Measurements from ENCODE around the gene C4A. TPM values are rescaled to one million over a fixed set of nuclear protein-coding genes. Genes with fewer than 3 reads are reported as not detected.
"Not testable (repeated sequence)": the region's sequence is repeated elsewhere in the genome, so short reads cannot be mapped to it uniquely, and the experiment has no call there.

Gene C4A
- total RNA-seq, 1 donor from 2014 or later = 26.2 TPM

- DNase-seq (ENCODE audit: low spot score) = not testable (repeated sequence)
These were observed 40.2 kb downstream of the C4A start for GRCh38 chr6:32022100-32022499.

- DNase-seq (ENCODE audit: low spot score) = not testable (repeated sequence)
These were observed 46.8 kb downstream of the C4A start for GRCh38 chr6:32028631-32029030.

- DNase-seq (ENCODE audit: low spot score) = not testable (repeated sequence)
These were observed 47.7 kb downstream of the C4A start for GRCh38 chr6:32029553-32029952.

DNA sequence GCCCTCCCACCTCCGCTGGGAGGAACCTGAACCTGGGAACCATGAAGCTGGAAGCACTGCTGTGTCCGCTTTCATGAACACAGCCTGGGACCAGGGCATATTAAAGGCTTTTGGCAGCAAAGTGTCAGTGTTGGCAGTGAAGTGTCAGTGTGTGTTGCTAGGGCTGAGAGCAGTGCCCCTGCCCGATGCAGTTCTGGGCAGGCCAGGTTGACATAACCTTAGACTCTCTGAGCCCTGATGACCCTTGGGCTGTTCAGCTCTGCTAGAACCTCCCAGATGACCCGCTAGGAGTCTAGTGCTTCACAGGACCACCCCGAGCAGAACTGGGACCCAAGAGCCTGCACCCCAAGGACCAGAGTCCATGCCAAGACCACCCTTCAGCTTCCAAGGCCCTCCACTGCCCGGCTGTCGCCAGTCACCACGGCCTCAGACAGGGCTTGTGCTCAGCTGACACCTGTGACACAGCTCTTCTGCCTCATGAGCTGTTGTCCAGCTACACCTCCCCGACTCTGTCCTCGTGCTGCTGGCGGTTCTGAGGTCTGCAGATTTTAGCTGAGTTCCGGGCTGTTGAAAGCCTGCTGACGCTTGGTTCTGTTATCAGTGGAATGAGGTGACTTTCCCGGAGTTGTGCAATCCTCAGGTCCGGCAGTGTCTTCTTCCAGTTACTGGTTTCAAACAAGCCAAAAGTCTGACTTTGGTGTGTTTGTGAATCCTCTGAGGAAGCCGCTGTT is 53.6 kb downstream of the C4A start:
- not testable (repeated sequence) for DNase-seq (ENCODE audit: low spot score)

GRCh38 chr6:32037136-32037535 is 55.3 kb downstream of the C4A start:
- not testable (repeated sequence) for DNase-seq (ENCODE audit: low spot score)

DNA sequence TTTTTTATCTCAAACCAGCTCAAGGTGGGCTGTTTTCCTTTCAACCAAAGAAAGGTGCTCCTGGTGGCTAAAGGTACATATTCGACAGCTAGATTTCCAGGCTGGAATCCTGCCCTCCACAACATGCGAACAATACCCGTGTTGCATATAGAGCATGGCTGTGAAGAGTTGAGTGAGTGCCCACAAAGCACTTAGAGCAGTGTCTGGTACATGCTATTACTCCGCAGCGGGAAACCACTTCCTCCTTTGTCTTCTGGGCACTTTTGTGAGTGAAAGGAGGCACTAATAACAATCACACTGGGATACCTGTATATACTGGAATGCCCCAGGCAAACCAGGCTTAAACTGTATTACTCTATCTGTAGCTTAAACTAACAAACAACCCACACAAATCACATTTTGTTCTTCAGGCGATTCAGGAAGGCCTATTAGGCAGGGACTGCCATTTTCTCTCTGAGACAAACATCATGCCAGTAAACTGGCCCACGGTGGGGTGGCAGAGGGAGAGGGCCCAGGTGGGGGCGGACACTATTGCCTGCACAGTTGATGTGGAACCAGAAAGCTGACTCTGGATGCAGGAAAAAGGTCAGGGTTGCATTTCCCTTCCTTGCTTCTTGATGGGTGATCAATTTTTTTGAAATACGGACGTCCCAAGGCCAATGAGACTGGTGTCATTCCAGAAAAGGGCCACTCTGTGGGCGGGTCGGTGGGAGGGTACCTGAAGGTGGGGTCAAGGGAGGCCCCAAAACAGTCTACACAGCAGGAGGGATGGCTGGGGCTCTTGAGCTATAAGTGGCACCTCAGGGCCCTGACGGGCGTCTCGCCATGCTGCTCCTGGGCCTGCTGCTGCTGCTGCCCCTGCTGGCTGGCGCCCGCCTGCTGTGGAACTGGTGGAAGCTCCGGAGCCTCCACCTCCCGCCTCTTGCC is 56.0 kb downstream of the C4A start, which contains the start of gene CYP21A2:
CYP21A2 (plus strand) TSS at position 818 of the 927 bp plus-strand sequence; CDS start at position 826, 8 bp downstream.
- not testable (repeated sequence) for DNase-seq (ENCODE audit: low spot score)

GRCh38 chr6:32038878-32039277 is 57.0 kb downstream of the C4A start:
- DNase-seq (ENCODE audit: low spot score) = not testable (repeated sequence)

DNA sequence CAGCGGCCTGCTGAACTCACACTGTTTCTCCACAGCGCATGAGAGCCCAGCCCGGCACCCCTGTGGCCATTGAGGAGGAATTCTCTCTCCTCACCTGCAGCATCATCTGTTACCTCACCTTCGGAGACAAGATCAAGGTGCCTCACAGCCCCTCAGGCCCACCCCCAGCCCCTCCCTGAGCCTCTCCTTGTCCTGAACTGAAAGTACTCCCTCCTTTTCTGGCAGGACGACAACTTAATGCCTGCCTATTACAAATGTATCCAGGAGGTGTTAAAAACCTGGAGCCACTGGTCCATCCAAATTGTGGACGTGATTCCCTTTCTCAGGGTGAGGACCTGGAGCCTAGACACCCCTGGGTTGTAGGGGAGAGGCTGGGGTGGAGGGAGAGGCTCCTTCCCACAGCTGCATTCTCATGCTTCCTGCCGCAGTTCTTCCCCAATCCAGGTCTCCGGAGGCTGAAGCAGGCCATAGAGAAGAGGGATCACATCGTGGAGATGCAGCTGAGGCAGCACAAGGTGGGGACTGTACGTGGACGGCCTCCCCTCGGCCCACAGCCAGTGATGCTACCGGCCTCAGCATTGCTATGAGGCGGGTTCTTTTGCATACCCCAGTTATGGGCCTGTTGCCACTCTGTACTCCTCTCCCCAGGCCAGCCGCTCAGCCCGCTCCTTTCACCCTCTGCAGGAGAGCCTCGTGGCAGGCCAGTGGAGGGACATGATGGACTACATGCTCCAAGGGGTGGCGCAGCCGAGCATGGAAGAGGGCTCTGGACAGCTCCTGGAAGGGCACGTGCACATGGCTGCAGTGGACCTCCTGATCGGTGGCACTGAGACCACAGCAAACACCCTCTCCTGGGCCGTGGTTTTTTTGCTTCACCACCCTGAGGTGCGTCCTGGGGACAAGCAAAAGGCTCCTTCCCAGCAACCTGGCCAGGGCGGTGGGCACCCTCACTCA is 57.7 kb downstream of the C4A start:
- DNase-seq (ENCODE audit: low spot score) = not testable (repeated sequence)

DNA sequence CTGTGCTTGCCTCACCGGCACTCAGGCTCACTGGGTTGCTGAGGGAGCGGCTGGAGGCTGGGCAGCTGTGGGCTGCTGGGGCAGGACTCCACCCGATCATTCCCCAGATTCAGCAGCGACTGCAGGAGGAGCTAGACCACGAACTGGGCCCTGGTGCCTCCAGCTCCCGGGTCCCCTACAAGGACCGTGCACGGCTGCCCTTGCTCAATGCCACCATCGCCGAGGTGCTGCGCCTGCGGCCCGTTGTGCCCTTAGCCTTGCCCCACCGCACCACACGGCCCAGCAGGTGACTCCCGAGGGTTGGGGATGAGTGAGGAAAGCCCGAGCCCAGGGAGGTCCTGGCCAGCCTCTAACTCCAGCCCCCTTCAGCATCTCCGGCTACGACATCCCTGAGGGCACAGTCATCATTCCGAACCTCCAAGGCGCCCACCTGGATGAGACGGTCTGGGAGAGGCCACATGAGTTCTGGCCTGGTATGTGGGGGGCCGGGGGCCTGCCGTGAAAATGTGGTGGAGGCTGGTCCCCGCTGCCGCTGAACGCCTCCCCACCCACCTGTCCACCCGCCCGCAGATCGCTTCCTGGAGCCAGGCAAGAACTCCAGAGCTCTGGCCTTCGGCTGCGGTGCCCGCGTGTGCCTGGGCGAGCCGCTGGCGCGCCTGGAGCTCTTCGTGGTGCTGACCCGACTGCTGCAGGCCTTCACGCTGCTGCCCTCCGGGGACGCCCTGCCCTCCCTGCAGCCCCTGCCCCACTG is 58.6 kb downstream of the C4A start:
- not testable (repeated sequence) for DNase-seq (ENCODE audit: low spot score)

DNA sequence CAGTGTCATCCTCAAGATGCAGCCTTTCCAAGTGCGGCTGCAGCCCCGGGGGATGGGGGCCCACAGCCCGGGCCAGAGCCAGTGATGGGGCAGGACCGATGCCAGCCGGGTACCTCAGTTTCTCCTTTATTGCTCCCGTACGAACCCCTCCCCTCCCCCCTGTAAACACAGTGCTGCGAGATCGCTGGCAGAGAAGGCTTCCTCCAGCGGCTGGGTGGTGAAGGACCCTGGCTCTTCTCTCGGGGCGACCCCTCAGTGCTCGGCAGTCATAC is 59.1 kb downstream of the C4A start:
- DNase-seq (ENCODE audit: low spot score) = not testable (repeated sequence)

DNA sequence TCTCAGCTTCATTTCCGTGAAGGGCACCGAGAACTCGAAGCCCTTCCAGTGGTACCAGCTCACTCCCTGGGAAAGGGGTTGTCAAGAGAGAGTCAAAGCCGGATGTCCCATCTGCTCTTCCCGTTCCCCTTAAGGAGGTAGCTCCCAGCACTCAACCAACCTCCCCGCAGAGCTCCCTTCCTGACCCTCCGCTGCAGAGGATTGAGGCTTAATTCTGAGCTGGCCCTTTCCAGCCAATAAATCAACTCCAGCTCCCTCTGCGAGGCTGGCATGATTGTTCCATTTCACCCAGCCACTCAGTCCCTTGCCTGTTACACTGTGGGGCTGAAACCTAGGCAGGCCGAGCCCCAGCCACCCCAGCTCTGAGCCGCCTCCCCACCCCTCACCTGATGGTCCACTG is 59.5 kb downstream of the C4A start:
- DNase-seq (ENCODE audit: low spot score) = not testable (repeated sequence)

- not testable (repeated sequence) for DNase-seq (ENCODE audit: low spot score)
These were observed 60.4 kb downstream of the C4A start for GRCh38 chr6:32042276-32042675.

DNA sequence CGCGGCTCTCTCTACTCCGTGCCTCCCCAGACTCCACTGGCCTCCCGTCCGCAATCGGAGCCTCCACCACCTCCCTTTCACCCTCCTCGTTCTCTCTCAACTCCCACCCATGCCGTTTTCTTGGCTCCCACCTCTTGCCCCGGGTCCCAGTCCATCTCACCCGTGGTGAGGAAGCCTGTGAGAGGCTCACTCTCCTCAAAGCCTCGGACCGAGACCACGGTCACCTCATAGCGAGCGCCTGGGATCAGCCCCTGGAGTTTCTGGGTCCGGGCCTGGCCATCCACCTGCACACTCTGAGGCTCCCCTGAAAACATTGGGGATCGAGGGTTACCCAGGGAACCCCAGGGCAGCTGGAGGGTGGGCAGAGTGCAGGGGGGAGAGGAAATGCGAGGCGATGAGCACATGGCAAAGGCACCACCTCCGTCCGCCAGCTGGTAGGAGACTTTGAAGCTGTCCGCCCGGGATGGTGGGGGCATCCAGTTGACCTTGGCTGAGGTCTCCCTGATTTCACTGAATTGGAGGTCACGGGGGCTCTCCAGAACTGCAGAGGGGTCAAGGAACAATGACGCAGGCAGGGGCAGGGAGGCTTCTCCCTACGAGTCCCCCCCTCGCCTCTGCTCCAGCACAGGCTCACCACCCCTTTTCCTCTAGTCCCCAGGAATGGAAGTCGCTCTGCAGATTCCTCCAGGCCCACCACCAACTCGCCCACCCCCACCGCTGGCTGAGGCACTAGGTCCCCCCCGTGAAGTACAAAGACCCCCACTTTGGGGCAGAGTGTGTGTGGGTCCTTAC is 61.9 kb downstream of the C4A start:
- not testable (repeated sequence) for DNase-seq (ENCODE audit: low spot score)

DNA sequence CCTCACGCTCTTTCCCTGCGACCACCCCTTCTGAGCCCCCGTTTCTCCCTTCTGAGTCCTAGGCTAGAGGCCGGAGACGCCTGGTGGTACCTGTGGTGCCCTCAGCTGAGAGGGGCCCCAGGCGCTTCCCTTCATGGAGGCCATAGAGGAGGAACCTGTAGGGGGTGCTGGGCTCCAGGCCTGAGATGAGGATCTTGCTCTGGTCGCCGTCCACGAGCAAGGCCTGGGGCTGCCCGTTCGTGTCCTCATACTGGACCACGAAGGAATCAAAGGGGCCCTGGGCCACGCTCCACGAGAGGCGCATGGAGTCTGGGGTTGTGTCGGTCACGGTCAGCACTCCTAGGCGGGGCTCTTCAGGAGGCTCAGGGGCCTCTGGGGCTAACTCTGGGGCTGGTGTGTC is 63.1 kb downstream of the C4A start:
- not testable (repeated sequence) for DNase-seq (ENCODE audit: low spot score)

GRCh38 chr6:32045811-32046449 is 64.1 kb downstream of the C4A start:
- DNase-seq (ENCODE audit: low spot score) = no peak

- DNase-seq (ENCODE audit: low spot score) = peak; percentile 12
These were observed 64.7 kb downstream of the C4A start for GRCh38 chr6:32046450-32047083.

DNA sequence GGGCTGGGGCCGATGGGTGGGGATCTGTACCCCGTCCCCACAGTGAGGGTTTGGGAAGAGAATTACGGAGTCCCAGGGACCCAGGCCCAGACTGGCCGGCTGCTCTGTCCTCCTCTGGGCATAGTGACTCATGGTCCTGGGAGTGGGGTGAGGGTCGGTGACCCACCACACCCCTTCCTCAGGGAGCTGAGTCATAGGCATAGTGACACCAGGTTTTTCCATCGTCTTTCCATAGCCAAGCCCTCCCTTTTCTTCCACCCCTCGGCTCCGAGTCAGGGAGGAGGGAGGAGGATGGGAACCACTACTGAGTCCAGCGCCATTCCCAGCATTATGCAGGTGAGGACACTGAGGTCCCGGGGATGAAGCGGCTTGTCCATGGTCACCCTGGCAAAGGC is 65.2 kb downstream of the C4A start:
- DNase-seq (ENCODE audit: low spot score) = peak; percentile 24

DNA sequence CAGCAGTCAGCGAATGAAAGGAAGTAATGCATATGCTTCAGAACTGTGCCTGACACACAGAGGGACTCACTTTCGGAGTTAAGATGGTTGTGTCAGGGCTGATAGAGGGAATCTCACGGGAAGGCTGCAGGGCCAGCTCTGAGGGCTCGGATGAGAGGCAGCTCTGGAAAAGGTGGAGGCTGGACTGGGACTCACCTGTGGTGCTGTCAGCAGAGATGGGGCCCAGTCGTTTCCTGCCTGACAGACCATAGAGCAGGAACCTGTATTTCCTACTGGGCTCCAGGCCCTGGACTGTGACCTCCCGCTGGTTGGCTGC is 65.6 kb downstream of the C4A start:
- DNase-seq (ENCODE audit: low spot score) = no peak

Data from umbilical cord (tissue), 2 donors.